OCI-M2 (cell line): ENCODE results near the gene HS6ST3.

Experiments
- DNase-seq: peaks from one replicate; lab custom pipeline; 2025; ENCODE audit not compliant: unreplicated experiment; lab: John Stamatoyannopoulos, UW

HS6ST3 gene

GRCh38 chr13:96696389-96696900 is 606.5 kb downstream of the HS6ST3 start:
- no peak for DNase-seq

- no peak for DNase-seq
Measured at GRCh38 chr13:96700657-96701056, 610.8 kb downstream of the HS6ST3 start.

DNA sequence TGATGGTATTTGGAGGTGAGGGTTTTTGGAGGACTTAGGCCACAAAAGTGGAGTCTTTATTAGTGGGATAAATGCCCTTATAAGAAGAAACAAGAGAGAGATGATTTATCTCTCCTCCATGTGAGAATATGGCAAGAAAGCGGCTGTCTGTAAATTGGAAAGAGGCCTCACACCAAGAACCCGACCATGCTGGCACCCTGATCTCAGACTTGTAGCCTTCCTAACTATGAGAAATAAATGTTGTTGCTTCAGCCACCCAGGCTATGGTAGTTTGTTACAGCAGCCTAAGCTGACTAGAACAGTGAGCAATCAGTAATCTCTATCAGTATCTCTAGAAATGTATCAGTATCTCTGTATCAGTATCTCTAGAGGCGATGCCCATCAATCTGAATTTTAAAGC is 617.2 kb downstream of the HS6ST3 start:
- no peak for DNase-seq

GRCh38 chr13:96710166-96710862 is 620.4 kb downstream of the HS6ST3 start:
- DNase-seq = no peak

DNA sequence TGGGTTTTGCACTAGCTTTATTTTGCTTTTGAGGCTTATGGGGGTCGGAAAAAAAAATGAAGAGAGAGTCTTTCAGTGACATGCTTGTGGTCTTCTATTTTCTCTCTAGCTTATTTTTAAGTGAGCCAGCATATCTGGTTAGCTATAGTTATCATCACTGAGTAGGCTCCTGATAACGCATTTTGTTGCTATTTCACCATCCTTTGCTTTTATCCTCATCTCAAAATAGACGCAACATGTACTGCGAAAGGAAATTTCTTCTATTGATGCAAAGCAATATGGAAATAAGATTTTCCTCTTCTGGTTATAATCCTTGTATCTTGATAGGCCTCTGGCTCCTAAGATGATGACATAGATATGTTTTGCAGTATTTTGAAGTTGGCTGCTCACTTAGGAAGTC is 630.5 kb downstream of the HS6ST3 start:
- DNase-seq = no peak

DNA sequence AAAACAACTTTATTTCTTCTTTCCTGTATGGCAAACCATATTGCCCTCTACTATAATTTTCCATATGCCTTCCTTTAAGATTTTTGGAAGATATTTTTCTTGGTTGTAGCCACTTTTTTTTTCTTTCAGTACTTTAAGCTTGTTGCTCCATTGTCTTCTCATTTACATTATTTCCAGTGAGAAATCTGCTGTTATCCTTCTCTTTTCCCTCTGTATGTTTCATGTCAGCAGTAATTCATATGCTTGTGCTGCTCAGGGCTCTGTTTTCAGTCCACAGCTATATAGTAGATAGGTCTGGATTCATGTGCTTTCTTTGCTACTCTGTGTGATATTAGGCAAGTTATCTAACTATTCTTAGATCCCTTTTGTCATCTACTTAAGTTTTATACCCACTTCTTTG is 636.7 kb downstream of the HS6ST3 start:
- no peak for DNase-seq

DNA sequence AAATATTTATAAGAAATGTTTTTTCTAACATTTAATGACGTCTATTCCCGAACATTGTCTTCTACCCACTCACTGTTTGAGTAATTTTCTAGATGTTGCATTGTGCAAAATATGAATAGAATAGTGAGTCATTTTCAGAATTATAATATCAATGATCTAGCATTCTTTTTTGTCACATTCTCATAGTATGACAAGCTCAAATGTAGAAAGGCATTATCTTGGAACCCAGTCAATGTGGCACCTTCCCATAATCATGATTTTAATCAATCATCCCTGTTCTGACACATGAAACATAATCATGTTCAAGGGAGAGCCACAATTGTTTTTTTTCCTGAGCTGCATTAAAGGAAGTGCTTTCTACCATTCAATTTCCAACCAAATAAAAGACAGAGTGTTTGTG is 638.6 kb downstream of the HS6ST3 start:
- no peak for DNase-seq

DNA sequence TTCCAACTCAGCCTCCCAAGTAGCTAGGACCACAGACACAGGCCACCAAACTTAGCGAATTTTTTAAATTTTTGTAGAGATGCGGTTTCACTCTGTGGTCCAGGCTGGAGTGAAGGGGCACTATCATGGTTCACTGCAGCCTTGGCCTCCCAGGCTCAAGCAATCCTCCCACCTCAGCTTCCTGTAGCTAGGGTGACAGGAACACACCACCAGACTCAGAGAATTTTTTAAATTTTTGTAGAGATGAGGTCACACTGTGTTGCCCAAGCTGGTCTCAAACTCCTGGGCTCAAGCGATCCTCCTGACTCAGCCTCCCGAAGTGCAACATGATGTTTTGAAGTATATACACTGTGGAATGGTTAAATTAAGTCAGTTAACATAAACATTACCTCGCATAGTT is 640.8 kb downstream of the HS6ST3 start:
- DNase-seq = no peak

GRCh38 chr13:96734499-96734898 is 644.6 kb downstream of the HS6ST3 start:
- DNase-seq = no peak

GRCh38 chr13:96741779-96742178 is 651.9 kb downstream of the HS6ST3 start:
- no peak for DNase-seq

DNA sequence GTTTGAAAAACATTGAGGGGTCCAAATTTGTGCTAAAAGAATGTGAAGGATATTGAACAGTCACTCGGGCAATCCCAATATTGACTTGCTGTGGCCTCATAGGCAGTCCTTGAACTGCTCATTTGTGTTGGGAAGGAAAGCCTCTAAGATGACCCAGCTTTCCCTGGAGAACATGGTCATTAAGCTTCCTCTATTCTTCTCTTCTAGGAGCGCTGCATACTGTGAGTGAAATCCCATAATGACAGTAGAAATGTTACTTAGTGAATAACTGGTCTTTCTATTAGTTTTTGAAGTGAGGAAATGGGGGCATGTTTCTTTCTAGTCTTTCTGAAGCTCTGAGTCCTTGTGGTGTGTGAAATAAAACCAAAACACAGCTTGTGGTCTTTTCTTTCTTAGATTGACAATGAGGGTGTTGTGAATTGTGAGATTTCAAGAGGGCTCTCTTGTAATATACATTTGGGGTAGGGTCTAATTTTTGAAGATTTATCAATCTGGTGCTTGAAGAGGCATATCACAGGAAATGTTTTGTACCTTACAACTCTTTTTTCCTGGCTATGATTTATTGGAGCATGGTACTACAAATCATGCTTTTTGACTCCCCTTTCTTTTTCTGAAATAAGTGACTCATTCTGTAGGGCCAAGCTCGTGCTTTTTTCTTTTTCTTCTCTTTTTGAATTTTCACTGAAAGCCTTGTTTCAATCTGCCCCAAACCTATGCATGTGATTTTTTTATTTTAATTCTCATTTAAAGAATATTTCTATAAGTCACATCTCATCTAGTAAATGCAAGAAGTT is 653.6 kb downstream of the HS6ST3 start:
- DNase-seq = no peak

- no peak for DNase-seq
Measured at GRCh38 chr13:96744367-96745331, 654.7 kb downstream of the HS6ST3 start.

- no peak for DNase-seq
Measured at GRCh38 chr13:96746886-96747285, 657.0 kb downstream of the HS6ST3 start.

GRCh38 chr13:96749825-96750224 is 659.9 kb downstream of the HS6ST3 start:
- DNase-seq = no peak

- DNase-seq = no peak
Measured at GRCh38 chr13:96751089-96751488, 661.2 kb downstream of the HS6ST3 start.

- no peak for DNase-seq
Measured at GRCh38 chr13:96762876-96763275, 673.0 kb downstream of the HS6ST3 start.

DNA sequence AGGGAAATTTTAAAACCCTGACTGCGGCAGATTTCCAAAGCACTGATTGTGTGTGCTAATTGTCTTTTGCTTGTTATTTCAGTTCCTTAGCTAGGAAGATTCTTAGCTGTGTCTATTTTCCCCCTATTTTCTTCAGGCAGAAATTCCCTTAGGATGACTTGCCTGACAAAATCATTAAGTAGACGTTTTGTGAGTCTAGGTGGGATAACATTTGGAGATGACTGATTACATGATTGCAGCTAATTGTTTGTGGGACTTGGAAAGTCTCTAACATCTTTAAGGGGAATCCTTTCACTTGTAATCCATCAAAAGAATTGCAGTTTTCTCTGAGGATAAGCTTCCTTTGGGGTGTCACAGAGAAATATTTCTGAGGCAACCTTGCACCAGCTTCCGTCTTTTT is 676.4 kb downstream of the HS6ST3 start:
- no peak for DNase-seq

GRCh38 chr13:96768524-96768923 is 678.6 kb downstream of the HS6ST3 start:
- DNase-seq = no peak

DNA sequence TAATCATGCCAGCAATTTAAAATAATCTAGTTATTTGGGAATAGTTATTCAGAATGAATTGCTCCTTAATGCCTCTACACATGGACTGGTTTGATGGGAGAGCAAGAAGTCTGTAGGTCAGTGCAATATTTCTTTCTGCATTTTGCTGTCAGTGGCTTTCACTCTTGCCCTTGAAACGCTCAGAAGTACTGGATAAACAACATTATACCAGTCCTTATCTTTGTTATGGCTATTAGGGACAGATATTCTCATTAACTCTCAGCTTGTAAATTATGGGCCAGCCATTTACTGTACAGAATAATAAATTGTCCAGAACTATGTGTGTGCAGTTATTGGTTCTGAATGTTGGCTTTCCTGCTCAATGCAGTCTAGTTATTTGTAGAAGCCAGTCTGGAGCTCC is 680.0 kb downstream of the HS6ST3 start:
- no peak for DNase-seq

GRCh38 chr13:96771486-96772367 is 681.8 kb downstream of the HS6ST3 start:
- no peak for DNase-seq
